ENCODE data around the gene LRRIQ4. TPM values are rescaled to one million over a fixed set of nuclear protein-coding genes. Genes with fewer than 3 reads are reported as not detected.

The LRRIQ4 gene
- total RNA-seq, 1 donor from 2014 or later, result not detected

DNA sequence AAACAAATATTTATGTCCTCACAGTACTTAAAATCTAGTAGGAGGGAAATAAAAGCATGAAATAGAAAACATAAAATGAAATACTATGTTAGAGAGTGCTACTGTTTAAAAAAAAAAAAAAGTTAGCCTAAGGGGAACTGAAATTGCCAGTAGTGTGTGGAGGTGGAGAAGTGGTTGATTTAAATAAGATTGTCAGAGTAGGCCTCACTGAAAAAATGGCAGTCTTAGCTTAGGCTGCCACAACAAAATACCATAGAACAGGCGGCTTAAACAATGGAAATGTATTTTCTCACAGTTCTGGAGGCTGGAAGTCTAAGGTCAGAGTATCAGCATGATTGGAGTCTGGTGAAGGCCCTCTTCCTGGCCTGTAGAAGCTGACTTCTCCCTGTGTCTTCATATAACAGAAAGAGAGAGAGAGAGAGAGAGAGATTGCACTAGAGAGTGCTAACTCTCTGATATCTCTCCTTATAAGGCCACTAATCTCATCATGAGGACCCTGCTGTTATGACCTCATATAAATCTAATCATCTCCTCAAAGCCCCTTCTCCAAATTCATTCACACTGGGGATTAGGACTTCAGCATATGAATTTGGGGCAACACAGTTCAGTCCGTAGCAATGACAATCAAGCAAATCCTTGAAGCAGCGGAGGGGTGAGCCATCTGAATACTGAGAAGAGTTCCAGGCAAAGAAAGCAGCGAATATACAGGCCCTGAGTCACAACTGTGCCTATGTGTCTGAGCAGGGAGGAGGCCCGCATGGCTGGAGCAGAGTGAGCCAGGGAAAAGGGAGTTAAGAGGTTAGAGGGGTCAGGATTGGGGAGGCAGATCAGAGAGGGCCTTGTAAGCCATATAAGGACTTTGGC is 23.6 kb downstream of the LRRIQ4 start:
- Histone ChIP-seq H3K27me3 (ENCODE audit: low read depth) (no peaks in the 10 kb centered on the region), H3K27ac (replicated peaks) (no peak overlapping the region), H3K36me3 (no peaks in the 10 kb centered on the region), H3K9me3 (replicated peaks) (no peaks in the 10 kb centered on the region), H3K4me1 (no peaks in the 10 kb centered on the region), H3K4me3 (no peak overlapping the region)
- intact Hi-C loops (cut with micrococcal nuclease), result no loop called here
- TF ChIP-seq, protein P1, sequence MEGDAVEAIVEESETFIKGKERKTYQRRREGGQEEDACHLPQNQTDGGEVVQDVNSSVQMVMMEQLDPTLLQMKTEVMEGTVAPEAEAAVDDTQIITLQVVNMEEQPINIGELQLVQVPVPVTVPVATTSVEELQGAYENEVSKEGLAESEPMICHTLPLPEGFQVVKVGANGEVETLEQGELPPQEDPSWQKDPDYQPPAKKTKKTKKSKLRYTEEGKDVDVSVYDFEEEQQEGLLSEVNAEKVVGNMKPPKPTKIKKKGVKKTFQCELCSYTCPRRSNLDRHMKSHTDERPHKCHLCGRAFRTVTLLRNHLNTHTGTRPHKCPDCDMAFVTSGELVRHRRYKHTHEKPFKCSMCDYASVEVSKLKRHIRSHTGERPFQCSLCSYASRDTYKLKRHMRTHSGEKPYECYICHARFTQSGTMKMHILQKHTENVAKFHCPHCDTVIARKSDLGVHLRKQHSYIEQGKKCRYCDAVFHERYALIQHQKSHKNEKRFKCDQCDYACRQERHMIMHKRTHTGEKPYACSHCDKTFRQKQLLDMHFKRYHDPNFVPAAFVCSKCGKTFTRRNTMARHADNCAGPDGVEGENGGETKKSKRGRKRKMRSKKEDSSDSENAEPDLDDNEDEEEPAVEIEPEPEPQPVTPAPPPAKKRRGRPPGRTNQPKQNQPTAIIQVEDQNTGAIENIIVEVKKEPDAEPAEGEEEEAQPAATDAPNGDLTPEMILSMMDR (IDR thresholded peaks at IDR 0.05; ENCODE audit: borderline replicate concordance), result no peak
- DNase-seq, result no peak

DNA sequence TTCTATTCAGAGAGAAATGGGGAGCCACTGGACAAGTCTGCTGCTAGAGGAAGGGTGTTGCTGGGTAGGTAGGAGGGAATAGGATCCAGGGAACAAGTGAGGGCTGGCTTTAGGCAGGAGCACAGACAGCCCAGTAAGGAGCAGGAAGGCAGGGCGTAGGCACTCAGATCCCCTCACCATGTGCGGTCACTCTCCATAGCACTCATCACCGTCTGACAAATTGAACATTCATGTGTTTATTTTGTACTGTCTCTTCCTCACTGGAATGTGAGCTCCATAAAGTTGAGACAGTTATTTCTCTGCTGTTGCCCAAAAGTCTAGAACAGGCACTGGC is 24.2 kb downstream of the LRRIQ4 start:
- intact Hi-C loops (cut with micrococcal nuclease), result no loop called here
- H3K27ac ChIP-seq (replicated peaks), result no peak overlapping the region
- no peak overlapping the region for H3K4me3 ChIP-seq
- no peaks in the 10 kb centered on the region for H3K9me3 ChIP-seq (replicated peaks)
- DNase-seq, result no peak
- H3K36me3 ChIP-seq, result no peaks in the 10 kb centered on the region
- no peaks in the 10 kb centered on the region for H3K27me3 ChIP-seq (ENCODE audit: low read depth)
- H3K4me1 ChIP-seq, result no peaks in the 10 kb centered on the region
- TF ChIP-seq, protein P1 (IDR thresholded peaks at IDR 0.05; ENCODE audit: borderline replicate concordance), result no peak

GRCh38 chr3:169838511-169839030 is 25.9 kb downstream of the LRRIQ4 start:
- H3K36me3 ChIP-seq, result no peaks in the 10 kb centered on the region
- TF ChIP-seq, protein P1 (IDR thresholded peaks at IDR 0.05; ENCODE audit: borderline replicate concordance), result no peak
- no peak overlapping the region for H3K27ac ChIP-seq (replicated peaks)
- H3K4me3 ChIP-seq, result no peak overlapping the region
- H3K9me3 ChIP-seq (replicated peaks), result no peaks in the 10 kb centered on the region
- no peak for DNase-seq
- intact Hi-C loops (cut with micrococcal nuclease), result no loop called here
- H3K27me3 ChIP-seq (ENCODE audit: low read depth), result no peaks in the 10 kb centered on the region
- no peaks in the 10 kb centered on the region for H3K4me1 ChIP-seq

- DNase-seq, result no peak
These were observed 28.5 kb downstream of the LRRIQ4 start for GRCh38 chr3:169841171-169841570.

DNA sequence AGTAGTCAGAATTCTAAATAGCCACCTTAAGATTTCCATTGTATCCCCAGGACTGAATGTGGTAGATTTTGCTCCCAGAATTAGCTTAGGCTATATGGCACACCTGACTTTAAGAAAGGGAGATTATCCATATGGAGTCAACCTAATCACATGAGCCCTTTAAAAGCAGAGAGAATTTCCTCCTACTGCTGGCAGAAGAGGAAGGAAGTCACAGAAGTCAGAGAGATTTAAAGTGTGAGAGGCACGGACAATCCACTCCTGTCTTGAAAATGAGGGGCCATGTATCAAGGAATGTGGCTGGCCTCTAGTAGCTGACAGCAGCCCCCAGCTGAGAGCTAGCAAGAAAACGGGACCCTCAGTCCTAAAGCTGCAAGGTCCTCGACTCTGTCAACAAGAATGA is 30.3 kb downstream of the LRRIQ4 start:
- TF ChIP-seq, protein P1 (IDR thresholded peaks at IDR 0.05; ENCODE audit: borderline replicate concordance), result no peak
- no peaks in the 10 kb centered on the region for H3K4me1 ChIP-seq
- intact Hi-C loops (cut with micrococcal nuclease), result no loop called here

More at GRCh38 chr3:169841171-169841570, 28.5 kb downstream of the LRRIQ4 start:
- Histone ChIP-seq H3K4me3 (no peak overlapping the region), H3K4me1 (no peaks in the 10 kb centered on the region), H3K27ac (replicated peaks) (no peak overlapping the region), H3K9me3 (replicated peaks) (no peaks in the 10 kb centered on the region), H3K27me3 (ENCODE audit: low read depth) (no peaks in the 10 kb centered on the region), H3K36me3 (no peaks in the 10 kb centered on the region)
- TF ChIP-seq, protein P1 (IDR thresholded peaks at IDR 0.05; ENCODE audit: borderline replicate concordance), result no peak
- intact Hi-C loops (cut with micrococcal nuclease), result no loop called here

More for the DNA sequence above, 30.3 kb downstream of the LRRIQ4 start:
- H3K27me3 ChIP-seq (ENCODE audit: low read depth), result no peaks in the 10 kb centered on the region
- no peaks in the 10 kb centered on the region for H3K36me3 ChIP-seq
- no peak overlapping the region for H3K27ac ChIP-seq (replicated peaks)
- no peaks in the 10 kb centered on the region for H3K9me3 ChIP-seq (replicated peaks)
- DNase-seq, result no peak
- H3K4me3 ChIP-seq, result no peak overlapping the region
